SIG-M5 treated with dmso at 0.1 percent for 504 hours (cell line): ENCODE data around the gene TBC1D22A.

Source experiments
- DNase-seq: peaks from one replicate; lab custom pipeline; 2025; ENCODE audit not compliant: unreplicated experiment; lab: John Stamatoyannopoulos, UW

The TBC1D22A gene

GRCh38 chr22:46947516-46948257 lies 185.2 kb downstream of the TBC1D22A start:
- no peak for DNase-seq

- no peak for DNase-seq
Observed at GRCh38 chr22:46948411-46949144, 186.1 kb downstream of the TBC1D22A start.

GRCh38 chr22:46951350-46951749 lies 188.9 kb downstream of the TBC1D22A start:
- DNase-seq: no peak

- DNase-seq: no peak
Observed at GRCh38 chr22:46951973-46952372, 189.5 kb downstream of the TBC1D22A start.

GRCh38 chr22:46953968-46954765 lies 191.7 kb downstream of the TBC1D22A start:
- DNase-seq: no peak

- DNase-seq: no peak
Observed at GRCh38 chr22:46954781-46955180, 192.3 kb downstream of the TBC1D22A start.

GRCh38 chr22:46956498-46957215 lies 194.2 kb downstream of the TBC1D22A start:
- no peak for DNase-seq

GRCh38 chr22:46957521-46957920 lies 195.1 kb downstream of the TBC1D22A start:
- no peak for DNase-seq

- DNase-seq: no peak
Observed at GRCh38 chr22:46958191-46958590, 195.7 kb downstream of the TBC1D22A start.

- DNase-seq: no peak
Observed at GRCh38 chr22:46958658-46959057, 196.2 kb downstream of the TBC1D22A start.

- DNase-seq: no peak
Observed at GRCh38 chr22:46959369-46959768, 196.9 kb downstream of the TBC1D22A start.

- DNase-seq: no peak
Observed at GRCh38 chr22:46961591-46962295, 199.3 kb downstream of the TBC1D22A start.

- DNase-seq: no peak
Observed at GRCh38 chr22:46962406-46962805, 200.0 kb downstream of the TBC1D22A start.

GRCh38 chr22:46963672-46964545 lies 201.5 kb downstream of the TBC1D22A start:
- DNase-seq: no peak

GRCh38 chr22:46964773-46965550 lies 202.5 kb downstream of the TBC1D22A start:
- DNase-seq: no peak

- no peak for DNase-seq
Observed at GRCh38 chr22:46965555-46966494, 203.4 kb downstream of the TBC1D22A start.

- no peak for DNase-seq
Observed at GRCh38 chr22:46966495-46966845, 204.0 kb downstream of the TBC1D22A start.

GRCh38 chr22:46966846-46967245 lies 204.4 kb downstream of the TBC1D22A start:
- DNase-seq: no peak
